ENCODE results near the gene CSF2RB. TPM values are rescaled to one million over a fixed set of nuclear protein-coding genes. Genes with fewer than 3 reads are reported as not detected.

CSF2RB gene
- total and polyA plus RNA-seq, 2 of the 13 experiments (the other 11 are each of a cell fraction or from before 2014, with no cell fraction given), result not detected

DNA sequence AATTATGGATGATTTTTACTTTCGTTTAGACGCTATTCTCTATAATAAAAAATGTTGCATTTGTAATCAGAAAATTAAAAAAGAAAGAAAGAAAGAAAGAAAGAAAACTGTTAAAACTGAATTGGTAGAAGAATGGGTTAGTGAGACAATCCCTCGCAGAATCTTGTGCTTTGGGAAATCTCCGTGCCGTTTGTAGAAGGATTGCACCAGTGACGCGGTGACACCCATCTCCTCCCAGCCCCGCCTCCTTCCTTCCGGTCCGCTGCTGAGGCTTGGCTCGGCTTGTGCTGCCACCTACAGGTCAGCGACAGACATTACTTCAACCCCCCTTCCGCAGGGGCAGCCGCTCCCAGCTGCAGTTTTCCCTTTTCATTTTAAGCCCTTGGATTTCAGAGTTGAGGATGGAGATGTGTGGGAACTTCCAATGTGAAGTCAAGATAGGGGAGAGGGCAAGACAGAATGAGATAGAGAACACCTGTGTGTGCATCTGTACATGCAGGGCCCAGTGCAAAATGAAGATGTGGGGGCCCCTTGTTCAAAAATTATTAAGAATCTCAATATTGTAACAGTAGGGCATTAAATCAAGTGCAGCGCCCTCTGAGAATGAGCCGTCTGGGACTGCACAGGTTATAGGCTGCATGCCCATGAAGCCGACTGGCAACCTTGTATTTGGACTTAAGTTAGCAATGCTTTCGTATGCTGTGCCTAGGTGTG, 64.7 kb downstream of the CSF2RB start (continued):
- TF ChIP-seq ZSCAN30 (CRISPR knock-in tag; IDR thresholded peaks at IDR 0.05) (no peak), TBX2 (CRISPR knock-in tag; IDR thresholded peaks at IDR 0.05; ENCODE audit: borderline replicate concordance) (no peak), EEA1 (CRISPR knock-in tag; IDR thresholded peaks at IDR 0.05; ENCODE audit: borderline replicate concordance) (no peak), SOX6 (IDR thresholded peaks at IDR 0.05) (no peak), SOX6 (CRISPR knock-in tag; IDR thresholded peaks at IDR 0.05) (no peak), MAX (IDR thresholded peaks at IDR 0.05) (peak; percentile 19; the same call in 1 of the 2 replicates), DPF2 (CRISPR knock-in tag; IDR thresholded peaks at IDR 0.05; ENCODE audit: borderline replicate concordance, low read depth) (no peak), MEIS2 (CRISPR knock-in tag; IDR thresholded peaks at IDR 0.05) (no peak), CEBPZ (IDR thresholded peaks at IDR 0.05; ENCODE audit: low read length) (no peak), ZNF713 (CRISPR knock-in tag; IDR thresholded peaks at IDR 0.05) (no peak), ZNF354B (CRISPR knock-in tag; IDR thresholded peaks at IDR 0.05) (no peak), ZNF121 (CRISPR knock-in tag; IDR thresholded peaks at IDR 0.05) (no peak), ZNF12 (CRISPR knock-in tag; IDR thresholded peaks at IDR 0.05) (no peak), ZNF143 (CRISPR knock-in tag; IDR thresholded peaks at IDR 0.05) (no peak), GATAD1 (CRISPR knock-in tag; IDR thresholded peaks at IDR 0.05) (no peak)
- TF ChIP-seq, protein P1, sequence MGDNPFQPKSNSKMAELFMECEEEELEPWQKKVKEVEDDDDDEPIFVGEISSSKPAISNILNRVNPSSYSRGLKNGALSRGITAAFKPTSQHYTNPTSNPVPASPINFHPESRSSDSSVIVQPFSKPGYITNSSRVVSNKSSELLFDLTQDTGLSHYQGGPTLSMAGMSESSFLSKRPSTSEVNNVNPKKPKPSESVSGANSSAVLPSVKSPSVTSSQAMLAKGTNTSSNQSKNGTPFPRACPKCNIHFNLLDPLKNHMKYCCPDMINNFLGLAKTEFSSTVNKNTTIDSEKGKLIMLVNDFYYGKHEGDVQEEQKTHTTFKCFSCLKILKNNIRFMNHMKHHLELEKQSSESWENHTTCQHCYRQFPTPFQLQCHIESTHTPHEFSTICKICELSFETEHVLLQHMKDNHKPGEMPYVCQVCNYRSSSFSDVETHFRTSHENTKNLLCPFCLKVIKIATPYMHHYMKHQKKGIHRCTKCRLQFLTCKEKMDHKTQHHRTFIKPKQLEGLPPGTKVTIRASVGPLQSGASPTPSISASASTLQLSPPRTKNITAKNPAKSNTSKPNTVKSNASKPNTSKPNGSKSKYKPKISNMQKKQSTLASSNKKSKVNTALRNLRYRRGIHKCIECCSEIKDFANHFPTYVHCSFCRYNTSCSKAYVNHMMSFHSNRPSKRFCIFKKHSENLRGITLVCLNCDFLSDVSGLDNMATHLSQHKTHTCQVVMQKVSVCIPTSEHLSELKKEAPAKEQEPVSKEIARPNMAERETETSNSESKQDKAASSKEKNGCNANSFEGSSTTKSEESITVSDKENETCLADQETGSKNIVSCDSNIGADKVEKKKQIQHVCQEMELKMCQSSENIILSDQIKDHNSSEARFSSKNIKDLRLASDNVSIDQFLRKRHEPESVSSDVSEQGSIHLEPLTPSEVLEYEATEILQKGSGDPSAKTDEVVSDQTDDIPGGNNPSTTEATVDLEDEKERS (CRISPR knock-in tag; IDR thresholded peaks at IDR 0.05), result peak; percentile 25; the same call in 1 of the 2 replicates
- TF ChIP-seq, protein P2, sequence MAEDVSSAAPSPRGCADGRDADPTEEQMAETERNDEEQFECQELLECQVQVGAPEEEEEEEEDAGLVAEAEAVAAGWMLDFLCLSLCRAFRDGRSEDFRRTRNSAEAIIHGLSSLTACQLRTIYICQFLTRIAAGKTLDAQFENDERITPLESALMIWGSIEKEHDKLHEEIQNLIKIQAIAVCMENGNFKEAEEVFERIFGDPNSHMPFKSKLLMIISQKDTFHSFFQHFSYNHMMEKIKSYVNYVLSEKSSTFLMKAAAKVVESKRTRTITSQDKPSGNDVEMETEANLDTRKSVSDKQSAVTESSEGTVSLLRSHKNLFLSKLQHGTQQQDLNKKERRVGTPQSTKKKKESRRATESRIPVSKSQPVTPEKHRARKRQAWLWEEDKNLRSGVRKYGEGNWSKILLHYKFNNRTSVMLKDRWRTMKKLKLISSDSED (CRISPR knock-in tag; IDR thresholded peaks at IDR 0.05), result no peak
- TF ChIP-seq, protein P3, sequence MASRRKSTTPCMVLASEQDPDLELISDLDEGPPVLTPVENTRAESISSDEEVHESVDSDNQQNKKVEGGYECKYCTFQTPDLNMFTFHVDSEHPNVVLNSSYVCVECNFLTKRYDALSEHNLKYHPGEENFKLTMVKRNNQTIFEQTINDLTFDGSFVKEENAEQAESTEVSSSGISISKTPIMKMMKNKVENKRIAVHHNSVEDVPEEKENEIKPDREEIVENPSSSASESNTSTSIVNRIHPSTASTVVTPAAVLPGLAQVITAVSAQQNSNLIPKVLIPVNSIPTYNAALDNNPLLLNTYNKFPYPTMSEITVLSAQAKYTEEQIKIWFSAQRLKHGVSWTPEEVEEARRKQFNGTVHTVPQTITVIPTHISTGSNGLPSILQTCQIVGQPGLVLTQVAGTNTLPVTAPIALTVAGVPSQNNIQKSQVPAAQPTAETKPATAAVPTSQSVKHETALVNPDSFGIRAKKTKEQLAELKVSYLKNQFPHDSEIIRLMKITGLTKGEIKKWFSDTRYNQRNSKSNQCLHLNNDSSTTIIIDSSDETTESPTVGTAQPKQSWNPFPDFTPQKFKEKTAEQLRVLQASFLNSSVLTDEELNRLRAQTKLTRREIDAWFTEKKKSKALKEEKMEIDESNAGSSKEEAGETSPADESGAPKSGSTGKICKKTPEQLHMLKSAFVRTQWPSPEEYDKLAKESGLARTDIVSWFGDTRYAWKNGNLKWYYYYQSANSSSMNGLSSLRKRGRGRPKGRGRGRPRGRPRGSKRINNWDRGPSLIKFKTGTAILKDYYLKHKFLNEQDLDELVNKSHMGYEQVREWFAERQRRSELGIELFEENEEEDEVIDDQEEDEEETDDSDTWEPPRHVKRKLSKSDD (CRISPR knock-in tag; IDR thresholded peaks at IDR 0.05; ENCODE audit: low read depth), result no peak

Measured in HepG2 (cell line).